Nephron progenitor cell (in vitro differentiated cells): ENCODE results near the gene DIRAS3.
A peak's percentile ranks its signal among the peaks of the same experiment; 100 is the strongest.
"Not testable (repeated sequence)": the region's sequence is repeated elsewhere in the genome, so short reads cannot be mapped to it uniquely, and the experiment has no call there.

Experiments used
- DNase-seq: peaks from one replicate; pipeline ENCODE4 v3.0.0; 2021
- H3K27ac Mint-ChIP-seq: 2 replicates; pipeline ENCODE4 v1.8.0; 2021; ENCODE audit warnings: mild to moderate bottlenecking, moderate library complexity, mixed read lengths
- H3K27me3 Mint-ChIP-seq: 2 replicates; pipeline ENCODE4 v1.8.0; 2021; ENCODE audit warnings: mild to moderate bottlenecking, low read depth, mixed read lengths; ENCODE audit not compliant: poor library complexity
- H3K36me3 Mint-ChIP-seq: 2 replicates; pipeline ENCODE4 v1.8.0; 2021; ENCODE audit warnings: low read depth, mixed read lengths
- H3K4me1 Mint-ChIP-seq: 2 replicates; pipeline ENCODE4 v1.8.0; 2021; ENCODE audit warnings: mixed read lengths
- H3K4me3 Mint-ChIP-seq: 2 replicates; pipeline ENCODE4 v1.8.0; 2021; ENCODE audit warnings: mild to moderate bottlenecking, moderate library complexity, mixed read lengths
- H3K9me3 Mint-ChIP-seq: 2 replicates; pipeline ENCODE4 v1.8.0; 2021; ENCODE audit warnings: mild to moderate bottlenecking, moderate library complexity, mixed read lengths
- TF ChIP-seq, protein P1 (sequence below): fragments of 200-600 bp; sonication (generic); IDR thresholded peaks from 2 replicates; pipeline ENCODE4 v1.5.0; 2021; ENCODE audit warnings: antibody characterized with exemption

Gene DIRAS3

DNA sequence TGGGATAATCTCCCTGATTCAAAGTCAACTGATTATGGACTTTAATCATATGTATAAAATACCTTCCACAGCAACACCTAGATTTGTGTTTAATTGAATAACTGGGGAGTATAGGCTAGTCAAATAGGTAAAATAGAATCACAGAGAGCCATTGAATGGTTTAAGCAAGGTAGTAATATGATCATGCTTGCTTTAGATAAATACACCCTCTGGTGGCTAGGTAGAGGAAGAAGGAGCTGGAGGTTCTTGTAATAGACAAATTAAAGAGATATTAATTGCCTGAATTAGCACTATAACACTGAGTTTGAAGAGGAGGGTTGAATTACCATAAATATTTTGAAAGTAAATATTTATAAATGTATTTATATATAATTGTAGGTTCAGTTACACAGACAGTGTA is 40.3 kb downstream of the DIRAS3 start:
- Mint-ChIP-seq H3K9me3 (peaks cover 18% of the 10 kb centered on the region), H3K4me1 (no peaks in the 10 kb centered on the region), H3K36me3 (no peaks in the 10 kb centered on the region), H3K27me3 (peaks cover 10% of the 10 kb centered on the region), H3K27ac (no peak overlapping the region), H3K4me3 (no peak overlapping the region)
- TF ChIP-seq, protein P1, sequence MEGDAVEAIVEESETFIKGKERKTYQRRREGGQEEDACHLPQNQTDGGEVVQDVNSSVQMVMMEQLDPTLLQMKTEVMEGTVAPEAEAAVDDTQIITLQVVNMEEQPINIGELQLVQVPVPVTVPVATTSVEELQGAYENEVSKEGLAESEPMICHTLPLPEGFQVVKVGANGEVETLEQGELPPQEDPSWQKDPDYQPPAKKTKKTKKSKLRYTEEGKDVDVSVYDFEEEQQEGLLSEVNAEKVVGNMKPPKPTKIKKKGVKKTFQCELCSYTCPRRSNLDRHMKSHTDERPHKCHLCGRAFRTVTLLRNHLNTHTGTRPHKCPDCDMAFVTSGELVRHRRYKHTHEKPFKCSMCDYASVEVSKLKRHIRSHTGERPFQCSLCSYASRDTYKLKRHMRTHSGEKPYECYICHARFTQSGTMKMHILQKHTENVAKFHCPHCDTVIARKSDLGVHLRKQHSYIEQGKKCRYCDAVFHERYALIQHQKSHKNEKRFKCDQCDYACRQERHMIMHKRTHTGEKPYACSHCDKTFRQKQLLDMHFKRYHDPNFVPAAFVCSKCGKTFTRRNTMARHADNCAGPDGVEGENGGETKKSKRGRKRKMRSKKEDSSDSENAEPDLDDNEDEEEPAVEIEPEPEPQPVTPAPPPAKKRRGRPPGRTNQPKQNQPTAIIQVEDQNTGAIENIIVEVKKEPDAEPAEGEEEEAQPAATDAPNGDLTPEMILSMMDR: peak; percentile 22
- no peak for DNase-seq

DNA sequence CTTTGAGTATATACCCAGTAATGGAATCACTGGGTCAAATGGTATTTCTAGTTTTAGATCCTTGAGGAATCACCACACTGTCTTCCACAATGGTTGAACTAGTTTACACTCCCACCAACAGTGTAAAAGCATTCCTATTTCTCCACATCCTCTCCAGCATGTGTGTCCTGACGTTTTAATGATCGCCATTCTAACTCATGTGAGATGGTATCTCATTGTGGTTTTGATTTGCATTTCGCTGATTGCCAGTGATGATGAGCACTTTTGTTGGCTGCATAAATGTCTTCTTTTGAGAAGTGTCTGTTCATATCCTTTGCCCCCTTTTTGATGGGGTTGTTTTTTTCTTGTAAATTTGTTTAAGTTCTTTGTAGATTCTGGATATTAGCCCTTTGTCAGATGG is 46.8 kb downstream of the DIRAS3 start:
- peaks cover 13% of the 10 kb centered on the region for H3K27me3 Mint-ChIP-seq
- H3K27ac Mint-ChIP-seq, H3K36me3 Mint-ChIP-seq, H3K4me1 Mint-ChIP-seq, H3K4me3 Mint-ChIP-seq, DNase-seq: not testable (repeated sequence)
- H3K9me3 Mint-ChIP-seq: peaks cover 55% of the 10 kb centered on the region

DNA sequence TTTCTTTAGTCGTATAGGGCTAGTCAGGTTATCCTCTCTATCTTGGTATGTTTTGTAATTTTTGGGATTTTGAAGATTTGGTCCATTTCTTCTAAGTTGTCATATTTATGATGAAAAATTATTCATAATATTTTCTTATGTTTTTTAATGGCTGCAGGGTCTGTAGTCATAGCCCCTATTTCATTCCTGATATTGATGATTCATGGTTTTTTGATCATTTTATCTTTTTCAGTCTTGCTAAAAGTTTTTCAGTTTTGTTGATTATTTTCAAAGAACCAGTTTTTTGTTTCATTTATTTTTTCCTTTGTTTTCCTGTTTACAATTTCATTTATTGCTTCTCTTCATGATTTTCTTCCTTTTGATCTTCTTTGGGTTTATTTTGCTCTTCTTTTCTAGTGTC is 50.2 kb downstream of the DIRAS3 start:
- Mint-ChIP-seq H3K4me1 (no peaks in the 10 kb centered on the region), H3K4me3 (no peak overlapping the region), H3K36me3 (peaks cover 4% of the 10 kb centered on the region), H3K27ac (no peak overlapping the region), H3K27me3 (peaks cover 3% of the 10 kb centered on the region), H3K9me3 (peaks cover 37% of the 10 kb centered on the region)
- TF ChIP-seq, protein P1: no peak
- no peak for DNase-seq

DNA sequence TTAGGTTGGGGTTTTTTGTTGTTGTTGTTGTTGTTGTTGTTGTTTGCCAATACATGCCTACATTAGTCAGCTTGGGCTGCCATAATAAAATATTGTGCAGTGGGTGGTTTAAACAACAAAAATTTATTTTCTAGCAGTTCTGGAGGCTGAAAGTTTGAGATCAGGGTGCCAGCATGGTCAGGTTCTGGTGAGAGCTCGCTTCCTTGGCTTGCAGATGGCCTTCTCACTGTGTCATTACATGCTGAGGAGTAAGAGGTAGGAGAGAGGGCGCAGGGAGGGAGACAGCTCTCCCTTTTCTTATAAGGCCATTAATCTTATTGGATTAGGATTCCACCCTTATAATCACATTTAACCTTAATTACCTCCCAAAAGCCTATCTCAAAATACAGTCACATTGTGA is 52.7 kb downstream of the DIRAS3 start:
- no peak for DNase-seq
- H3K4me1 Mint-ChIP-seq: no peaks in the 10 kb centered on the region
- H3K27ac Mint-ChIP-seq: no peak overlapping the region
- no peak overlapping the region for H3K4me3 Mint-ChIP-seq
- peaks cover 37% of the 10 kb centered on the region for H3K9me3 Mint-ChIP-seq
- TF ChIP-seq, protein P1: no peak
- H3K36me3 Mint-ChIP-seq: peaks cover 4% of the 10 kb centered on the region
- no peaks in the 10 kb centered on the region for H3K27me3 Mint-ChIP-seq
